Measurements from ENCODE around the gene KCNH8.
"Not testable (repeated sequence)": the region's sequence is repeated elsewhere in the genome, so short reads cannot be mapped to it uniquely, and the experiment has no call there.

KCNH8 gene

GRCh38 chr3:19147905-19148767 lies at the start of gene KCNH8:
KCNH8 (plus strand) TSS chr3:19148510; CDS start chr3:19148720, 210 bp downstream.
- in situ Hi-C loops (cut with HindIII; ENCODE audit: low sequenced_read_pairs), result no loop called here

- in situ Hi-C loops (cut with HindIII; ENCODE audit: low sequenced_read_pairs), result not testable (repeated sequence)
Measured at GRCh38 chr3:19102654-19103290, 45.5 kb upstream of the KCNH8 start.

DNA sequence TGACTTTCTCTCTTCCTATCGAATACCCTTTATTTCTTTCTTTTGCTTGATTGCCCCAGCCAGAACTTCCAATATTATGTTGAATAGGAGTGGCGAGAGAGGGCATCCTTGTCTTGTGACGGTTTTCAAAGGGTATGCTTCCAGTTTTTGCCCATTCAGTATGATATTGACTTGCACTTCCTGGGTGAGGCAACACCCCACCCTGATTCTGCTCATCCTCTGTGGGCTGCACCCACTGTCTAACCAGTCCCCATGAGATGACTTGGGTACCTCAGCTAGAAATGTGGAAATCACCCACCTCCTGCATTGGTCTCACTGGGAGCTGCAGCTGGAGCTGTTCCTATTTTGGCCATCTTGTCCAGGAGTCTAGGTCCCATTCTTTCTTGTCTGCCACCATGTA lies 44.8 kb upstream of the KCNH8 start:
- in situ Hi-C loops (cut with HindIII; ENCODE audit: low sequenced_read_pairs), result no loop called here

GRCh38 chr3:19104459-19104858 lies 43.9 kb upstream of the KCNH8 start:
- in situ Hi-C loops (cut with HindIII; ENCODE audit: low sequenced_read_pairs), result no loop called here

DNA sequence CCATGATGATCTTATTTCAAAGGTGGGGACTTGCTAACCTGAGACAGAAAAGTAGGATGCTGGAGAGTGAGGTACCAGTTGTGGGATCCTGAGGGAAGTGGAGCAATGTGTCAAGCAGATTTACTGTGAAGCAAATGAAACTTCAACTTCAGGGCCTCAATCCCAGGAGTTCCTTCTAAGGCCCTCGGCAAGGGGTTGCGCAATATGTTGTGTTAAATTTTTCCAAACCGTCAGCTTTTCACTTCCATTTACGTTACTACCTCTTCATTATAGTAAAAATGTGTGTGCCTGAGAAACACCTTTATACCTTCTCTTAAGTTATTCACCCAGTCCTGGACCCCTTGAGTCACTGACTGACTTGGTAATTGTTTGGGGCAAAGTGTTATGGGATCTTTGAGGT lies 42.5 kb upstream of the KCNH8 start:
- in situ Hi-C loops (cut with HindIII; ENCODE audit: low sequenced_read_pairs), result no loop called here

GRCh38 chr3:19106307-19106706 lies 42.0 kb upstream of the KCNH8 start:
- in situ Hi-C loops (cut with HindIII; ENCODE audit: low sequenced_read_pairs), result no loop called here

- in situ Hi-C loops (cut with HindIII; ENCODE audit: low sequenced_read_pairs), result no loop called here
Measured at GRCh38 chr3:19107719-19108118, 40.6 kb upstream of the KCNH8 start.

- in situ Hi-C loops (cut with HindIII; ENCODE audit: low sequenced_read_pairs), result no loop called here
Measured at GRCh38 chr3:19110335-19110895, 37.9 kb upstream of the KCNH8 start.

DNA sequence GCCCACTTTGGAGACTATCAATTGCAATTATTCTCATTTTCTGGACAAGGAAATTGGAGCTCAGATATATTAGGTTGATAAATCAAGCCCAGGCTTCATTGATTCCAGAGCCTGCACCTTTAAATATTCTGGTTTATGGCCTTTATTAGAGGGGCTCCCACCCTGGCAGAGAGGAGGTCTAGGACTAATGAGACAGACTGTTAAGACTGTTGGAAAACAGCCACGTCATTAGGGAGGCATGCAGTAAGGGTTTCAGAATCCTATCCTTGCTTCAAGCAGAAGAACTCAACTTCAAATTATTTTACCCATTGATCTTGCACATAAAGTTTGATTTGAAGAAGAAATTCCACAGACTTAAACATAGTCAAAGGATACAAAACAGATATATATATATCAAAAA lies 33.8 kb upstream of the KCNH8 start:
- in situ Hi-C loops (cut with HindIII; ENCODE audit: low sequenced_read_pairs), result no loop called here

- in situ Hi-C loops (cut with HindIII; ENCODE audit: low sequenced_read_pairs), result no loop called here
Measured at GRCh38 chr3:19116239-19116638, 32.1 kb upstream of the KCNH8 start.

DNA sequence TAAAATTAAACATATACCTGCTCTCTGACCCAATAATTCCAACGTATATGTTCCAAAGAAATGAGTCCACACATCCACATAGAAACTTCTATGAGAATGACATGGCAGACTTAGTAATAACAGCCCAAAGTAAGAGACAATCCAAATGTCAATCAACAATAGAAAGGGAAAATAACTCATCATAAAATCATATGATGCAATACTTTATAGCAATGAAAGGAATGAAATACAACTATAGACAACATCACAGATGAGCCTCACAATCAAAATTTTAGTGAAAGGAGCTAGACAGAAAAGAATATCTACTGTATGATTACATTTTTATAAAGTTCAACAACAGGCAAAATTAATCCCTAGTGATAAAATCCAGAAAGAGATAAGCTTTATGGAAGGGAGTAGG lies 23.6 kb upstream of the KCNH8 start:
- in situ Hi-C loops (cut with HindIII; ENCODE audit: low sequenced_read_pairs), result no loop called here

- in situ Hi-C loops (cut with HindIII; ENCODE audit: low sequenced_read_pairs), result no loop called here
Measured at GRCh38 chr3:19139863-19140262, 8.4 kb upstream of the KCNH8 start.

GRCh38 chr3:19146685-19147650 lies 1.3 kb upstream of the KCNH8 start:
- in situ Hi-C loops (cut with HindIII; ENCODE audit: low sequenced_read_pairs), result no loop called here

DNA sequence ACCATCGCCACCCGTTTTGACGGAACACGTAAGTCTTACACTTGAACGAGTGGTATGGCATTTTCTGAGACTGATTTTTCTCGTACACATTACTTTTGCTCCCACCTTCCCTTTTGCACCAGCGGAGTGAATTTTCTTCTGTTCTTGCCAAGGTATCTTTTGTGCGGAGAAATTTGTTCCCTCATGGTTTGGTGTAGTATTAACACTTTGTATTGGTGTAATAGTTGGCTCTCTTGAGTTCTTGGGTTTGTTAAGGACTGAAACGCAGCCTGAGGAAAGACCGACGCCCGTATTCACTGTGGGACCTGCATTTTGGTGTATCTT lies 420 bp downstream of the KCNH8 start:
- in situ Hi-C loops (cut with HindIII; ENCODE audit: low sequenced_read_pairs), result no loop called here

GRCh38 chr3:19149368-19149767 lies 1.1 kb downstream of the KCNH8 start:
- in situ Hi-C loops (cut with HindIII; ENCODE audit: low sequenced_read_pairs), result no loop called here

- in situ Hi-C loops (cut with HindIII; ENCODE audit: low sequenced_read_pairs), result no loop called here
Measured at GRCh38 chr3:19151171-19151570, 2.9 kb downstream of the KCNH8 start.

DNA sequence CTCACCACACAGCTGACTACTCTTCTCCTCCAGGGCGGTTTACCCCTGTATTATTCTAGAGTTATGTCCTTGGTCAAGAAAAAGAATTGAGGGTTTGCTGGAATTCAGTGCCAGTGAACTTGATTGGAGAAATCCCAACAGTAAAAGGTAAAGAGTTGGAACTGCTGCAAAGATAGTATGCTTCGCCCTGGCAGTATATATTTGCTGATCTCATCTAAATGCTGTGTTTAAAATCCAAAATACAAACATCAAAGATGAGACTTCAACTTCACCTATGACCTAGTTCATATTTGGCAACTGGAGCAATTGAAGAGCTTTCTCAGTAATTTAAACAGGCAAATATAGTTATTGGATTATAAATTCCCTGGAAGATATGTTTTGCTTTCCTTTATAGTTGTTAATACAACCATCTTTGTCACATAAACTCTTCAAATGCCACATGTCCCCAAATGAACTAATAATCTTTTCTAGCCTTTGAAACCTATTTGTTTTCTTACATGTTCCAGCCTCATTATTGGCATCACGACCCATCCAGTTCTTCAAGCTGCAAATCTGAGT lies 6.5 kb downstream of the KCNH8 start:
- in situ Hi-C loops (cut with HindIII; ENCODE audit: low sequenced_read_pairs), result no loop called here

- in situ Hi-C loops (cut with HindIII; ENCODE audit: low sequenced_read_pairs), result no loop called here
Measured at GRCh38 chr3:19155375-19155774, 7.1 kb downstream of the KCNH8 start.

- in situ Hi-C loops (cut with HindIII; ENCODE audit: low sequenced_read_pairs), result no loop called here
Measured at GRCh38 chr3:19159966-19160635, 11.8 kb downstream of the KCNH8 start.

DNA sequence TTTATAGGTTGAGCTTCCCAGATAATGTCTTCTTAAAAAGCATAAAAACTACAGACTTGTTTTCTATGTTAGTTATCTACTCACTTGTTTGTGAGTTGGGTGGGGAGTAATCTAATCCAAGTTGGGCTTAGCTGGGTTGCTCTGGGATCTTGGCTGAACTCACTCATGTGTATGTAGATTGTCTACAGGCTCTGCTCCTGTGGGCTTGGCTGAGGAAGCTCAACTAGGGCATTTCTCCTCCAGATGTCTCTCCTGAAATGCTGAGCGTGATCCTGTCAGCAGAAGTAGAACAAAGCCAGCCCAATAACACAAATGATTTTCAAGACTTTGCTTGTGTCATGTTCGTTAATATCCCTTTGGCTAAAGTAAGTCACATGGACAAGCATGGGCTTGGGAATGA lies 17.3 kb downstream of the KCNH8 start:
- in situ Hi-C loops (cut with HindIII; ENCODE audit: low sequenced_read_pairs), result no loop called here

All from DLD1 (cell line).